ENCODE results near the gene CPE.

Gene CPE

DNA sequence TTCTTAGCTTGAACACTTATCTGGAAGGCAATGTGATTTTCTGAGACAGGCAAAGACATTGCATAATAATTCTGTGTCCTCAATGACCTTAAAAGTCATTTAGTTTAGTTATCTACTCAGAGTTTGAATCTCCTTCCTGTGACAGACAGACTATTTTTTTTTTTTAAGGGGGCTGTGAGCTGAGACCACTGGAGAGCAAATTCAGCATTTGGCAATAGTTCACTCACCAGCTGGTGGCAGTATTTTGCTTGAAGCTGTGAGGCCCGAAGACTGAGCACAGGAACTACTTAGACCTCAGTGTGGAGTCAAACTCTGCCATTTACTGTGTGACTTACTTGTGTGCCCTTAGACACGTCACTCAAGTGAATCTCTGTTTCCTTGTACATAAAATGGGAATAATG is 22.9 kb upstream of the CPE start:
- DNase-seq = peak in 1 of 2 donors; percentile 16
- H3K27ac Mint-ChIP-seq = no peak overlapping the region
- ATAC-seq = peak; percentile 56
- H3K27me3 Mint-ChIP-seq = peaks cover 30% of the 10 kb centered on the region
- no peaks in the 10 kb centered on the region for H3K9me3 Mint-ChIP-seq
- H3K4me1 Mint-ChIP-seq = no peaks in the 10 kb centered on the region
- no peak overlapping the region for H3K4me3 Mint-ChIP-seq

DNA sequence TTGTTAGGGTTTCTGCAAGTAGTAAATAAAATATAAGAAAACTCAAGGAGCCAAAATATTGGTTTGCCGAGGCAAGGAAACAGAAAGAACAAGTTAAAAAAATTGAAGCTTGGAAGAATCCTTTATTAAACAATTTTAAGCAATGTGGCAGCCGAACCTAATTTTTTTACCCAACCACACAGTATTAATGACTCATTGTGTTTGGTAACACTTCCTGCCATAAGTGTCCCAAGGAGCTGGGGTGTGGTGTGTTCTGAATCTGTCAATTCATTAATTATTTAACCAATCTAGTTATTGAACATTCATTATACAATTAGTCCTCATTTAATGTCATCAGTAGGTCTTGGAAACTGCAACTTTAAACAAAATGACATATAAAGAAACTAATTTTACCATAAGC is 19.3 kb upstream of the CPE start:
- H3K27ac Mint-ChIP-seq = no peak overlapping the region
- peaks cover 36% of the 10 kb centered on the region for H3K27me3 Mint-ChIP-seq
- no peaks in the 10 kb centered on the region for H3K9me3 Mint-ChIP-seq
- DNase-seq = no peak
- H3K4me3 Mint-ChIP-seq = no peak overlapping the region
- no peak for ATAC-seq
- H3K4me1 Mint-ChIP-seq = no peaks in the 10 kb centered on the region

DNA sequence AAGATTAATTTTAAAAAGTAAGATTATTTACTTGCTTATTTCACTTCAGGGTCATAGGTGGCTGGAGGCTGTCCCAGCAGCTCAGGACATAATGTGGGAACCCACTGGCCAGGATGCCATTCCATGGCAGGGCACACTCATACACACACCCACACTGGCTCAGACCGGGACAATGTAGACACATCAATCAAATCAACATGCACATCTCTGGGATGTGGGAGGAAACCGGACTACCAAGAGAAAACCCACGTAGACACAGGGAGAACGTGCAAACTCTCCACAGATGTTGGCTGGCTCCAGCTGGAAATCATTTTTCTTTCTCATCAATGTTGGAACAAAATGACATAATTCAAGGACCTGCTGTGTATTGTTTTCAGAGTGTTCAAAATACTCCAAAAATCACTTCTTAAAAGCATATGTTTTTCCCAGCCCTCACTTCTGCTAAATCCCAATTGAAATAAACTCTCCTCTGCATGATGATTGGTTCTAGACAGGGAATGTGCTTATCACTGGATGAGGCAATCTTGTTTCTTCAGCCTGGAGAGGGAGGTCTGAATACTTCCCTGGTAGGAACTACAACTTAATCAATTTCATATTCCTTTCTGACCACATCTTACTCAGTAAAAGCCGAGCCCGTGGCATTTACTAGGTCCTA is 18.6 kb upstream of the CPE start:
- DNase-seq = no peak
- H3K27ac Mint-ChIP-seq = no peak overlapping the region
- H3K9me3 Mint-ChIP-seq = no peaks in the 10 kb centered on the region
- H3K4me1 Mint-ChIP-seq = no peaks in the 10 kb centered on the region
- H3K4me3 Mint-ChIP-seq = no peak overlapping the region
- peaks cover 36% of the 10 kb centered on the region for H3K27me3 Mint-ChIP-seq
- no peak for ATAC-seq

DNA sequence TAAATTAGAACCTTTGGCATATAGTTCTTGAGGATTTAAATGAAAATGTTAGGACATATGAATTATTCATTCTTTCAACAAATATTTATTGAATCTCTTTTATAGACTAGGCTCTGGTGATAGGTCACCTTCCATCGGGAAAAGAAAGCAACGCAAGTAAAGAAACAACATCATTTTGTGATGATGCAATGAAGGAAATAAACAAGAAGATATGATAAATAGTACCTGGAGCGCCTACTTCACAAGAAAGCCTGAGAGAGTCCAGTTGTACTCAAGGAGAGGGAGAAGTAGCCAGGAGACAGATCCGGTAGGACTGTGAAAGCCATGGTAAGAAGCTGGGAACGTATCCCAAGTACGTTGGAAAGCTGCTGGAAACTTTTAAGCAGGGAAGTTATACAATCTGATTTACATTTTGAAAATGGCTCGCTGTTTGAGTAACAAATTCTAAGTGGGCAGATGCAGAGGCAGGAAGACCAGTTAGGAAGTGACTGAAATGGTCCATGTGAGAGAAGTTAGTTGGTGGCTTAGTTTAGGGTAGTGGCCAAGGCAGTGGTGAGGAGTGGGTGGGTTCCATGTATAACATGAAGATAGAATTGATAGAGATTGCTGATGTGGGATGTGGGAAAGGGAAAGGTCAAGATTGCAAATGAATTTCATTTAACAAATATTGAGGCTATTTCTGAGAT is 17.7 kb upstream of the CPE start:
- no peak overlapping the region for H3K4me3 Mint-ChIP-seq
- no peaks in the 10 kb centered on the region for H3K4me1 Mint-ChIP-seq
- DNase-seq (no peak), ATAC-seq (no peak)
- H3K27me3 Mint-ChIP-seq = peaks cover 36% of the 10 kb centered on the region
- H3K9me3 Mint-ChIP-seq = no peaks in the 10 kb centered on the region
- peak overlapping the region in 1 of 2 donors; percentile 72 for H3K27ac Mint-ChIP-seq

DNA sequence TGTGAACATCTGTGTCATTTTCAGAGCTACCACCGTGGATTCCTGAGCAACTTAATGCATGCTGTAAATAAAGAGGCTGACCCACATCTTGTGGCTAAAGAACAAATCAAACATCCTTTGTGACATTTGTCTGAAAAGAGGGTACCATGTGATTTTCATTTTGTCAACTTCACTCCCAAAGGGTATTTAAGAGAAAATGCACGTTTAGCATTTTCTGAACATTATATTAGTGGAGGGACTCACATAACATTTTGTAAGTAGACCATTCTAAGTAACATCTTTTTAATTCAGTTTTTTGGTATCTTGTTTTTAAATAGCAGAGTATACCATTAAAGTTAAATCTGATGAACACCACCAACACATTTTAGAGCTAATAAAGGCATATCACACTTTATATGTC is 17.0 kb upstream of the CPE start:
- no peak for DNase-seq
- Mint-ChIP-seq H3K27ac (no peak overlapping the region), H3K4me1 (no peaks in the 10 kb centered on the region), H3K27me3 (peaks cover 36% of the 10 kb centered on the region), H3K4me3 (no peak overlapping the region), H3K9me3 (no peaks in the 10 kb centered on the region)
- no peak for ATAC-seq

DNA sequence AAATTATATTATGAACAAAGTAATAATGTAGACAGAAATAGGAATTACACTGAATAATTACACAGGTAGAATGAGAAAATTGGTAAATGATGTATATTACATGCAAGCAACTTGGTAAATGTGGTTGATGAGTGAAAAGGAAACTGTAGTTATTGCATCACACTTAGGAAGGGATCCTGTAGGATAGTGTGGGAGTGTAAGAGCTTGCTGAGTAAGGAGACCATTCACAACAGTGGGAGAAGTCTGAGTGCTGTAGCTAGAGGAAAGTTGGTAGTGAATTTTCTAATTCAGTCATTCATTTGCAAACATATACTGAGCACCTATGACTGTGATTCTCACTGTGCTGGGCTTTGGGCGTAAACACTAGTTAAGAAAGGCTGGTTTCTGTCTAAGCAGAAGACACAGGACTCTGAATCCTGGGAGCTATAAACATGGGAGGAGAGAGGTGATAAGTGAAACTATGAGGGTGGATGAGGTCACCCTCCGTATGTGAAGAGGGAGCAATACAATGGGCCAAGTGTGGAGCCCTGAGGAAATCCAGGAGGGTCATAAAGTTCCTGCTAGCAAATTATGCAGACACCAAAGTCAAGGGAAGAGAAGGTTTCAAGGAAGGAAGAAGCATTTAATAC is 14.2 kb upstream of the CPE start:
- H3K27me3 Mint-ChIP-seq = peaks cover 23% of the 10 kb centered on the region
- no peaks in the 10 kb centered on the region for H3K4me1 Mint-ChIP-seq
- ATAC-seq (peak; percentile 39), DNase-seq (no peak)
- H3K9me3 Mint-ChIP-seq = no peaks in the 10 kb centered on the region
- no peak overlapping the region for H3K27ac Mint-ChIP-seq
- H3K4me3 Mint-ChIP-seq = no peak overlapping the region

DNA sequence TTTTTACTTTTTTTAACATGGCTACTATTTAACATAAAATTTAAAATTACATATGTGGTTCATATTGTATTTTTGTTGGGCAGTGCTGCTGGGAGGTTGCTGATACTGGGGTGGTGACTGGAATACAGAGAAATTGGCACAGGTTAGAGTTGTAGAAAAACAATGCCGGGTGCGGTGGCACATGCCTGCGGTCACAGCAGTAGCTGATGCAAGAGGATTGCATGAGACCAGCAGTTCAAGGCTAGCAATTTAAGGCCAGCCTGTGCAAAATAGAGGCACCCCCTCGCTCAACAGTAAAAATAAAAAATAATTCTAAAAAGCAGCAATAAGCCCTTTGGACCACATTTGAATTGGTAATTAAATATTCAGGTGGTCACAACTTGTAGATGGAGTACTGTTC is 11.8 kb upstream of the CPE start:
- no peaks in the 10 kb centered on the region for H3K9me3 Mint-ChIP-seq
- ATAC-seq (no peak), DNase-seq (no peak)
- no peak overlapping the region for H3K4me3 Mint-ChIP-seq
- H3K27me3 Mint-ChIP-seq = peaks cover 8% of the 10 kb centered on the region
- H3K4me1 Mint-ChIP-seq = no peaks in the 10 kb centered on the region
- H3K27ac Mint-ChIP-seq = no peak overlapping the region

DNA sequence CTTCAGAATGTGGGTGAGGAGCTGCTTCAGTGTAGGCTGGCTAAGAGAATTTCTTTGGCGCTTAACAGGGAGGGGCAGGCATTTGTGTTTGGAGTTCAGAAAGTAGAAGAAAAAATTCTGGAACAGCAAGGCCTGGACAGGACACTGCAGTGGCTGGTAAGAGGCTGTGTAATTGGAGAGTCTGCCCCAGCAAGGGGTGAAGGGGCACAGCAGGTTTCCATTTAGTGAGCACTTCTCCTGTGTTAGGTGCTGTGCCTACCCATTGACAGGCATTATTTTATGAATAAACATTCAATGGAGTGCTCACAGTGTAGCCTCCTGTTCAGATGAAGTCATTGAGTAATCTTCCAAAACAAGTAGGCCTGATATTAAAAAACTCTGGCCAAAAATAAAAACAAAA is 10.7 kb upstream of the CPE start:
- Mint-ChIP-seq H3K9me3 (no peaks in the 10 kb centered on the region), H3K27ac (no peak overlapping the region), H3K4me1 (no peaks in the 10 kb centered on the region), H3K4me3 (no peak overlapping the region), H3K27me3 (peaks cover 3% of the 10 kb centered on the region)
- DNase-seq (no peak), ATAC-seq (no peak)

DNA sequence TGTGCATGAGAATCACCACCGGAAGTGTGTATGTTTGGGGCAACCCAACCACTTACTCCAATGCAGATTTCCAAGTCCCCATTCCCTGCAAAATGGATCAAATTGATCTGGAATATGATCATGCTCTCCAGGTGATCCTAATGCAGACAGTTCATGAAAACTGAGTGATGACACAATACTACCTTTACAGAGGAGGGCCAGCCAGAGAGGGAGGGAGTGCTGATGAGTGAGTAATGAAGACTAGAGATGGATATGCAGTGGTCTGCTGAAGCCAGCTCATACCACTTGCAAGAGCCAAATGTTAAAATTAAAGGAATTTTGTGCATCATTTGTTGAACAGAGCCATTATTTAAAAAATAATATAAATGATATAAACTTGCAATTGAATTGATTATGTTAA is 10.2 kb upstream of the CPE start:
- Mint-ChIP-seq H3K9me3 (peaks cover 0 to under 1% of the 10 kb centered on the region in 2 donors), H3K4me3 (no peak overlapping the region), H3K27me3 (no peaks in the 10 kb centered on the region), H3K27ac (no peak overlapping the region), H3K4me1 (no peaks in the 10 kb centered on the region)
- ATAC-seq (peak; percentile 23), DNase-seq (no peak)

DNA sequence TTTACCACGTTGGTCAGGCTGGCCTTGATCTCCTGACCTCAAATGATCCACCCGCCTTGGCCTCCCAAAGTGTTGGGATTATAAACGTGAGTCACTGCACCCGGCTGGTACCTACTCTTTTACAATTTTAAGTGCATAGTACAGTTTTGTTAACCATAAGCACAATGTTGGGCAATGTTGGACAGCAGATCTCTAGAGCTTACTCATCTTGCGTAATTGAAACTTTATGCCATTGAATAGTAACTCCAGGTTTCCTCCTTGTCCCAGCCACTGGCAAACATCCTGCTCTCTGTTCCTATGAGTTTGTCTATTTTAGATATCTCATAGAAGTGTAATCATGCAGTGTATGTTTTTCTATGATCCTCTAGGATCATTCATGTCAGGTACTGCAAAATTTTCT is 9.3 kb upstream of the CPE start:
- no peak overlapping the region for H3K27ac Mint-ChIP-seq
- H3K27me3 Mint-ChIP-seq = peaks cover 5% of the 10 kb centered on the region
- DNase-seq = no peak
- no peak overlapping the region for H3K4me3 Mint-ChIP-seq
- H3K9me3 Mint-ChIP-seq = peaks cover 0 to 10% of the 10 kb centered on the region in 2 donors
- ATAC-seq = no peak
- no peaks in the 10 kb centered on the region for H3K4me1 Mint-ChIP-seq

DNA sequence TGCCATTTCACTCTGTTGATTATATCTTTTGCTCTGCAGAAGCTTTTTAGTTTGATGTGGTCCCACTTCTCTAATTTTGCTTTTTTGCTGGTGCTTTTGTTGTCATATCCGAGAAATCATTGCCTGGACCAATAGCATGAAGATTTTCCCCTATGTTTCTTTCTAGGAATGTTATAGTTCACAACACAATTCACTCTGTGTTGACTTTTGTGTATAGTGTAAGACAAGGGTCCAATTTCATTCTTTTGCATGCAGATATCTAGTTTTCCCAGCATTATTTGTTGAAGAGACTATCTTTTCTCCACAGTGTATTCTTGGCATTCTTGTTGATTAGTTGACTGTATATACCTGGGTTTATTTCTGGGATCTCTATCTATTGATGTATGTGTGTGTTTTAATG is 8.3 kb upstream of the CPE start:
- H3K9me3 Mint-ChIP-seq = peaks cover 0 to 12% of the 10 kb centered on the region in 2 donors
- H3K4me3 Mint-ChIP-seq = no peak overlapping the region
- DNase-seq = no peak
- peaks cover 15% of the 10 kb centered on the region for H3K27me3 Mint-ChIP-seq
- H3K4me1 Mint-ChIP-seq = peaks cover 4% of the 10 kb centered on the region
- no peak overlapping the region for H3K27ac Mint-ChIP-seq
- no peak for ATAC-seq

DNA sequence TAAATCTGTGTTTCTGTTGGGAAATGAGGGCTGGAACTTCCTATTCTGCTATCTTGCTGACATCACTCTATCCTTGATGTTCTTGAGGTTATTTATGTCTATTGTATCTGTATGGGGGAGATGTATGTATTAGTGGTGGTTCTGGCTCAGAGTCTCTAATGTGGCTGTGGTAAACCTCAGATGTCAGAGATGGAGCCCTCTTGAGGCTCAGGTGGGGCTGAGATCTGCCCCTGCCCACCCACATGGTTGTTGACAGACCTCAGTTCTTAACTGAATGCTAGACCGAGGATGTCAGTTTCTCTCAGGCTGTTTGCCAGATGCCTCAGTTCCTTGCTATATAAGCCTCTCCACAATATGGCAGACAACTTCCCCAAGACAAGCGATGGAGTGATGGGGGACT is 3.3 kb upstream of the CPE start:
- Mint-ChIP-seq H3K4me3 (no peak overlapping the region), H3K9me3 (peaks cover 0 to 12% of the 10 kb centered on the region in 2 donors), H3K4me1 (peaks cover 15% of the 10 kb centered on the region), H3K27ac (no peak overlapping the region), H3K27me3 (peaks cover 49% of the 10 kb centered on the region)
- ATAC-seq = no peak
- peak in 1 of 2 donors; percentile 15 for DNase-seq

DNA sequence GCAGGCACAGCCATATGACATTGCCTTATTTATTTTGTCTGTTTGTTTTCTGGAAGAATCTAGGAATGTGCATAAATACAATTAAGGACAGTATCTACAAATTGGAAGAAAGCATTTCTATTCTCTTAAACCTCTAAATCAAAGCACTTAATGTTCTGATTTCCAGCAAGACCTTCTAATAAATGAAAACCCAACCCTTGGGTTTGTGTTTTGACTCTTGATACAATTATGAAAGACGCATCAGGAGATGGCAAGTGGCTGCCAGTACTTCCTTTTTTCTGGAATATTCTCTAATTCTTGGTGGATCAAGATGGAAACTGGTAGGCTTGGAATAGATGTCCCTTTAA is 437 bp upstream of the CPE start:
- Mint-ChIP-seq H3K27me3 (peaks cover 58% of the 10 kb centered on the region), H3K27ac (no peak overlapping the region), H3K9me3 (peaks cover 0 to 12% of the 10 kb centered on the region in 2 donors), H3K4me3 (peak overlapping the region; percentile 77 to 79), H3K4me1 (peaks cover 15% of the 10 kb centered on the region)
- DNase-seq (no peak), ATAC-seq (no peak)

DNA sequence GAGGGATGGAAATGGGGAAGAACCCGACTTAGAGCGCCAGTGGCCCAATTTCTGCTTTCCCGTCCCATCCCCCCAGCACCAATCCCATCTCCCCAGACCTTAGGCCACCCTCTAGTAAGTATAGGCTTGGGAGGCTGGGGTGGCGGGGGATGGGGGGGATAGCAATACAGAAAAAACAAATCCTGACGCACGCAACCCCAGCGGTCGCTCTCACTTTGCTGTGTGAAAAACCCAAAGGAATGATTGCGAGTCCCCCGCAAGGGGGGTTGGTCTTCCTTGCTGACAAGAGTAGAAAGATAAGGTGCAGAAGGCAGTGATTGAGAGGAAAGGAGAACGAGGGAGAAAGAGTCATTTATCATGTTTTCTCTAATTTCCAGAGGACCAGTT is 863 bp downstream of the CPE start:
- no peak overlapping the region for H3K27ac Mint-ChIP-seq
- H3K4me3 Mint-ChIP-seq = peak overlapping the region; percentile 39 to 56
- H3K4me1 Mint-ChIP-seq = peaks cover 15% of the 10 kb centered on the region
- DNase-seq (no peak), ATAC-seq (no peak)
- H3K27me3 Mint-ChIP-seq = peaks cover 52% of the 10 kb centered on the region
- peaks cover 0 to 1% of the 10 kb centered on the region in 2 donors for H3K9me3 Mint-ChIP-seq

DNA sequence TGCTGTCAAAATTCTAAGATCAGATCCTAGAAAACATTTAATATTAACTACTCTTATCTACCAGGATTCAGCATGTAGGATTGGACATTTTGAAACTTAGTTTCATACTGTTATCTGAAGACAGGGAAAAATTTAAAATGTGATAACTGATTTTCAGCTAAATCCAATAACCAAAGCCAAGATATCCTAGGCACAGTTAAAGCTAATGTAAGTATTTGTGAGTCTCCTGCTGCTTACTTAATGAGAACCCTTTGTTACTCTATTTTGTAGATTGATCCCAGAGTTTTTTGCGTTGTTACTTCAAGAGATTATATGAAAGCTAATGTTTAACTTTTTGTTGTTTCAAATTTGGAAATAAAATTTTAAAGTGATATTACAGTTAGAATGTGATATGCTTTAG is 2.0 kb downstream of the CPE start:
- H3K27me3 Mint-ChIP-seq = peaks cover 48% of the 10 kb centered on the region
- no peak overlapping the region for H3K27ac Mint-ChIP-seq
- DNase-seq (no peak), ATAC-seq (no peak)
- H3K9me3 Mint-ChIP-seq = no peaks in the 10 kb centered on the region
- peaks cover 8% of the 10 kb centered on the region for H3K4me1 Mint-ChIP-seq
- no peak overlapping the region for H3K4me3 Mint-ChIP-seq

DNA sequence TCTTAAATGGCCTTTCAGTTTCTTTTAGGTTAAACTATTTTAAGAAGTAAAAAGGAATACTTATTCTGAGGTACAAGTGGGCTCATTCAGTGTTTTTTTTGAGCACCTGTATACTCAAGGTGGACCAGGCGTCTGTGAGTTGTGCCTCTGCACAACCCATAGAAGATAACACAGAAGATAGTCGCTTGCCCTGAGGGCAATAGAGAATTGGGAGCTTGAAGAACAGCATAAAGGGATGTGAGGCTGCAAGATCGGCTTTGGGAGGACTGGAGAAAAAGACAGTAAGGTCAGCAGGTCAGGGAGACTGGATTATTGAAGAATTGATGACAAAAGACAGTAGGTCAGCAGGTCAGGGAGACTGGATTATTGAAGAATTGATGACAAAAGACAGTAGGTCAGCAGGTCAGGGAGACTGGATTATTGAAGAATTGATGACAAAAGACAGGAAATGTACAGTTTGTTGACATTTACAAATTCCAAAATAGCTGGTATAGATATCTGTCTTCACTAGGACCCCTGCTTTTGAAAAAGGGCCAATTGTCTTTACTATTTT is 3.1 kb downstream of the CPE start:
- no peak for DNase-seq
- peaks cover 7% of the 10 kb centered on the region for H3K4me1 Mint-ChIP-seq
- no peak overlapping the region for H3K27ac Mint-ChIP-seq
- ATAC-seq = no peak
- H3K27me3 Mint-ChIP-seq = peaks cover 43% of the 10 kb centered on the region
- H3K4me3 Mint-ChIP-seq = no peak overlapping the region
- H3K9me3 Mint-ChIP-seq = no peaks in the 10 kb centered on the region

Measured in stimulated activated naive CD8-positive, alpha-beta T cell treated with anti-CD3 and anti-CD28 coated beads, Interleukin-15, amount 100 ng/mL, for 72 hours (primary cell).